Measurements from ENCODE around the gene MRPL33.

The MRPL33 gene

GRCh38 chr2:27734305-27734704 is 37.2 kb upstream of the MRPL33 start:
- H3K4ac ChIP-seq (ENCODE audit: low read depth in 1 of 2, low read length in 2 of 2), result no peak overlapping the region
- no peak overlapping the region for H3K4me2 ChIP-seq (ENCODE audit: low read length, poor library complexity, severe bottlenecking)
- H3K9me3 ChIP-seq (ENCODE audit: control insufficient read depth, low read length), result no peaks in the 10 kb centered on the region
- no peak overlapping the region for H3K14ac ChIP-seq (ENCODE audit: low read length in 2 of 2)
- H2AFZ ChIP-seq (ENCODE audit: low read depth, low read length), result no peak overlapping the region
- H2BK12ac ChIP-seq (ENCODE audit: low read length in 2 of 2), result no peak overlapping the region
- no CpG with 5 or more reads among the region's 1 CpG for WGBS
- H3K4me1 ChIP-seq (ENCODE audit: control insufficient read depth, insufficient read depth, low read depth, low read length), result peaks cover 12% of the 10 kb centered on the region
- no peak overlapping the region for H3K18ac ChIP-seq (ENCODE audit: low read depth in 1 of 2, low read length in 2 of 2)
- H3K4me3 ChIP-seq (ENCODE audit: insufficient read depth in 1 of 2, low read depth in 1 of 2, low read length in 2 of 2), result no peak overlapping the region
- no peak overlapping the region for H3K23ac ChIP-seq (ENCODE audit: low read length in 2 of 2)
- H2AK5ac ChIP-seq (ENCODE audit: low read length, severe bottlenecking), result no peak overlapping the region
- H3K9ac ChIP-seq (ENCODE audit: low read length), result no peak overlapping the region
- no peaks in the 10 kb centered on the region for H3K27me3 ChIP-seq (ENCODE audit: control insufficient read depth in 1 of 2, insufficient read depth in 1 of 2, low read length in 2 of 2)
- no peak for DNase-seq
- no peak overlapping the region for H2BK120ac ChIP-seq (ENCODE audit: low read depth, low read length)
- no peak overlapping the region for H2BK15ac ChIP-seq (ENCODE audit: low read depth, poor library complexity, severe bottlenecking)
- no peaks in the 10 kb centered on the region for H3K36me3 ChIP-seq (ENCODE audit: control insufficient read depth in 1 of 2, insufficient read depth in 2 of 2, low read depth in 1 of 2, low read length in 2 of 2)
- no peaks in the 10 kb centered on the region for H3K79me1 ChIP-seq (replicated peaks; ENCODE audit: low read length, poor library complexity, severe bottlenecking)
- no peak overlapping the region for H2BK5ac ChIP-seq (ENCODE audit: low read depth, low read length, poor library complexity, severe bottlenecking)
- H3K27ac ChIP-seq (ENCODE audit: low read length, poor library complexity, severe bottlenecking), result no peak overlapping the region
- H4K8ac ChIP-seq (ENCODE audit: low read length), result no peak overlapping the region
- H4K91ac ChIP-seq (ENCODE audit: low read length), result no peak overlapping the region

- H2AFZ ChIP-seq (ENCODE audit: low read depth, low read length), result peak overlapping the region; percentile 87
- peaks cover 6% of the 10 kb centered on the region for H3K4me1 ChIP-seq (ENCODE audit: control insufficient read depth, insufficient read depth, low read depth, low read length)
- WGBS, result 9% methylated on average over 51 of the region's 51 CpGs
- H3K36me3 ChIP-seq (ENCODE audit: control insufficient read depth in 1 of 2, insufficient read depth in 2 of 2, low read depth in 1 of 2, low read length in 2 of 2), result no peaks in the 10 kb centered on the region
- peak overlapping the region in 1 of 2 experiments; percentile 70 for H3K4me3 ChIP-seq (ENCODE audit: insufficient read depth in 1 of 2, low read depth in 1 of 2, low read length in 2 of 2)
- peak overlapping the region; percentile 27 to 79 for H2BK12ac ChIP-seq (ENCODE audit: low read length in 2 of 2)
- H3K14ac ChIP-seq (ENCODE audit: low read length in 2 of 2), result no peak overlapping the region
- H3K79me1 ChIP-seq (replicated peaks; ENCODE audit: low read length, poor library complexity, severe bottlenecking), result no peaks in the 10 kb centered on the region
- DNase-seq, result peak; percentile 54
- no peaks in the 10 kb centered on the region for H3K9me3 ChIP-seq (ENCODE audit: control insufficient read depth, low read length)
- H3K4ac ChIP-seq (ENCODE audit: low read depth in 1 of 2, low read length in 2 of 2), result peak overlapping the region; percentile 45 to 73
- peak overlapping the region; percentile 92 for H4K8ac ChIP-seq (ENCODE audit: low read length)
- H2BK120ac ChIP-seq (ENCODE audit: low read depth, low read length), result peak overlapping the region; percentile 85
- H2BK5ac ChIP-seq (ENCODE audit: low read depth, low read length, poor library complexity, severe bottlenecking), result no peak overlapping the region
- H3K9ac ChIP-seq (ENCODE audit: low read length), result peak overlapping the region; percentile 81
- peak overlapping the region; percentile 75 for H2BK15ac ChIP-seq (ENCODE audit: low read depth, poor library complexity, severe bottlenecking)
- H3K18ac ChIP-seq (ENCODE audit: low read depth in 1 of 2, low read length in 2 of 2), result peak overlapping the region; percentile 74 to 92
- no peak overlapping the region for H3K23ac ChIP-seq (ENCODE audit: low read length in 2 of 2)
- H3K27ac ChIP-seq (ENCODE audit: low read length, poor library complexity, severe bottlenecking), result no peak overlapping the region
- no peak overlapping the region for H2AK5ac ChIP-seq (ENCODE audit: low read length, severe bottlenecking)
- no peaks in the 10 kb centered on the region for H3K27me3 ChIP-seq (ENCODE audit: control insufficient read depth in 1 of 2, insufficient read depth in 1 of 2, low read length in 2 of 2)
- H4K91ac ChIP-seq (ENCODE audit: low read length), result peak overlapping the region; percentile 94
- peak overlapping the region; percentile 50 for H3K4me2 ChIP-seq (ENCODE audit: low read length, poor library complexity, severe bottlenecking)
Measured at GRCh38 chr2:27735263-27735904, 36.1 kb upstream of the MRPL33 start.

GRCh38 chr2:27736031-27736889 is 35.3 kb upstream of the MRPL33 start:
- Histone ChIP-seq H3K23ac (ENCODE audit: low read length in 2 of 2) (no peak overlapping the region), H2AK5ac (ENCODE audit: low read length, severe bottlenecking) (peak overlapping the region; percentile 87), H3K14ac (ENCODE audit: low read length in 2 of 2) (peak overlapping the region in 1 of 2 experiments; percentile 21), H2BK12ac (ENCODE audit: low read length in 2 of 2) (peak overlapping the region; percentile 79 to 91), H3K18ac (ENCODE audit: low read depth in 1 of 2, low read length in 2 of 2) (peak overlapping the region; percentile 67 to 69), H3K9me3 (ENCODE audit: control insufficient read depth, low read length) (no peaks in the 10 kb centered on the region), H3K4me1 (ENCODE audit: control insufficient read depth, insufficient read depth, low read depth, low read length) (peaks cover 6% of the 10 kb centered on the region), H3K4me2 (ENCODE audit: low read length, poor library complexity, severe bottlenecking) (no peak overlapping the region), H3K27me3 (ENCODE audit: control insufficient read depth in 1 of 2, insufficient read depth in 1 of 2, low read length in 2 of 2) (no peaks in the 10 kb centered on the region), H3K4ac (ENCODE audit: low read depth in 1 of 2, low read length in 2 of 2) (peak overlapping the region; percentile 73 to 84), H3K4me3 (ENCODE audit: insufficient read depth in 1 of 2, low read depth in 1 of 2, low read length in 2 of 2) (peak overlapping the region in 1 of 2 experiments; percentile 70), H4K8ac (ENCODE audit: low read length) (peak overlapping the region; percentile 92), H3K36me3 (ENCODE audit: control insufficient read depth in 1 of 2, insufficient read depth in 2 of 2, low read depth in 1 of 2, low read length in 2 of 2) (no peaks in the 10 kb centered on the region), H2AFZ (ENCODE audit: low read depth, low read length) (no peak overlapping the region), H3K27ac (ENCODE audit: low read length, poor library complexity, severe bottlenecking) (no peak overlapping the region), H3K79me1 (replicated peaks; ENCODE audit: low read length, poor library complexity, severe bottlenecking) (no peaks in the 10 kb centered on the region), H4K91ac (ENCODE audit: low read length) (peak overlapping the region; percentile 94), H2BK120ac (ENCODE audit: low read depth, low read length) (no peak overlapping the region), H3K9ac (ENCODE audit: low read length) (peak overlapping the region; percentile 81), H2BK15ac (ENCODE audit: low read depth, poor library complexity, severe bottlenecking) (peak overlapping the region; percentile 75), H2BK5ac (ENCODE audit: low read depth, low read length, poor library complexity, severe bottlenecking) (no peak overlapping the region)
- DNase-seq, result no peak
- 92% methylated on average over 10 of the region's 10 CpGs for WGBS

GRCh38 chr2:27736890-27737204 is 34.7 kb upstream of the MRPL33 start:
- no peak overlapping the region for H3K4ac ChIP-seq (ENCODE audit: low read depth in 1 of 2, low read length in 2 of 2)
- H3K4me1 ChIP-seq (ENCODE audit: control insufficient read depth, insufficient read depth, low read depth, low read length), result peaks cover 6% of the 10 kb centered on the region
- H4K8ac ChIP-seq (ENCODE audit: low read length), result no peak overlapping the region
- H3K36me3 ChIP-seq (ENCODE audit: control insufficient read depth in 1 of 2, insufficient read depth in 2 of 2, low read depth in 1 of 2, low read length in 2 of 2), result no peaks in the 10 kb centered on the region
- no peaks in the 10 kb centered on the region for H3K27me3 ChIP-seq (ENCODE audit: control insufficient read depth in 1 of 2, insufficient read depth in 1 of 2, low read length in 2 of 2)
- H3K18ac ChIP-seq (ENCODE audit: low read depth in 1 of 2, low read length in 2 of 2), result no peak overlapping the region
- no peak for DNase-seq
- no peak overlapping the region for H3K23ac ChIP-seq (ENCODE audit: low read length in 2 of 2)
- H2BK120ac ChIP-seq (ENCODE audit: low read depth, low read length), result no peak overlapping the region
- no peak overlapping the region for H2AFZ ChIP-seq (ENCODE audit: low read depth, low read length)
- H4K91ac ChIP-seq (ENCODE audit: low read length), result no peak overlapping the region
- peak overlapping the region; percentile 71 for H3K9ac ChIP-seq (ENCODE audit: low read length)
- H3K14ac ChIP-seq (ENCODE audit: low read length in 2 of 2), result no peak overlapping the region
- H2BK12ac ChIP-seq (ENCODE audit: low read length in 2 of 2), result peak overlapping the region; percentile 33 to 59
- no peak overlapping the region for H3K4me2 ChIP-seq (ENCODE audit: low read length, poor library complexity, severe bottlenecking)
- H3K79me1 ChIP-seq (replicated peaks; ENCODE audit: low read length, poor library complexity, severe bottlenecking), result no peaks in the 10 kb centered on the region
- no peak overlapping the region for H3K4me3 ChIP-seq (ENCODE audit: insufficient read depth in 1 of 2, low read depth in 1 of 2, low read length in 2 of 2)
- no peak overlapping the region for H2AK5ac ChIP-seq (ENCODE audit: low read length, severe bottlenecking)
- WGBS, result 99% methylated on average over 6 of the region's 6 CpGs
- H2BK15ac ChIP-seq (ENCODE audit: low read depth, poor library complexity, severe bottlenecking), result no peak overlapping the region
- H3K9me3 ChIP-seq (ENCODE audit: control insufficient read depth, low read length), result no peaks in the 10 kb centered on the region
- no peak overlapping the region for H2BK5ac ChIP-seq (ENCODE audit: low read depth, low read length, poor library complexity, severe bottlenecking)
- no peak overlapping the region for H3K27ac ChIP-seq (ENCODE audit: low read length, poor library complexity, severe bottlenecking)
